ENCODE data around the gene ADGRL3. TPM values are rescaled to one million over a fixed set of nuclear protein-coding genes. Genes with fewer than 3 reads are reported as not detected.

The ADGRL3 gene
- total and polyA plus RNA-seq, 2 donors (not counting 1 experiment from before 2014, with no cell fraction given) = not detected

DNA sequence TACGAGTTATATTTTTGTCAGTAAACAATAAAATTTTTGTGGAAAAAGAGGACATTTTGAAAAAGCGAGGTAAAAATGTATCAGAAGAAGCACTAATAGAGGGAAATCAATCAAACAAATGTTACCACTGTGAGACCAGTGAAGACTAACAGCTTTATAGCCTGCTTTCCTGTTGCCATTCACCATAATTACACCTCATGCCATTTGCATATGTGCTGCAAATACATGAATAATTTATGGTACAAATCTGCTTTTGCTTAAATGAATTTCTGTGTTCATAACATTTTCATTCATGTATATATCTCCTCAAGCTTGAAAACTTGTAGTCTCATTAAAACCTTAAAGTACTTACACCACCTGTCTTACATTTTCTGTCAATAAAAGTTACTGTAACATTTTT lies 830.8 kb downstream of the ADGRL3 start:
- Histone ChIP-seq H3K4me2 (replicated peaks; ENCODE audit: low read depth, low read length, poor library complexity, severe bottlenecking) (no peak overlapping the region), H4K20me1 (ENCODE audit: control insufficient read depth, insufficient read depth, low read length, poor library complexity, severe bottlenecking) (no peaks in the 10 kb centered on the region), H3K9me3 (ENCODE audit: control extremely low read depth in 1 of 3, control insufficient read depth in 2 of 3, insufficient read depth in 1 of 3, low read length in 2 of 3) (no peaks in the 10 kb centered on the region), H3K79me2 (ENCODE audit: control insufficient read depth, insufficient read depth, low read length) (no peaks in the 10 kb centered on the region), H3K4me3 (ENCODE audit: control extremely low read depth in 1 of 5, extremely low read depth in 1 of 5, insufficient read depth in 1 of 5, low read depth in 2 of 5, low read length in 4 of 5) (no peak overlapping the region), H3K27me3 (replicated peaks in 1 of 4; ENCODE audit: control extremely low read depth in 1 of 4, control insufficient read depth in 3 of 4, insufficient read depth in 4 of 4, low read length in 3 of 4) (no peaks in the 10 kb centered on the region), H3K4me1 (ENCODE audit: control insufficient read depth in 2 of 2, insufficient read depth in 2 of 2, low read length in 2 of 2) (no peaks in the 10 kb centered on the region), H3K27ac (ENCODE audit: low read length in 2 of 2) (no peak overlapping the region), H2AFZ (ENCODE audit: insufficient read depth, low read depth, low read length, poor library complexity, severe bottlenecking) (no peak overlapping the region), H3K36me3 (replicated peaks in 1 of 2; ENCODE audit: control extremely low read depth in 1 of 2, control insufficient read depth in 1 of 2, extremely low read depth in 1 of 2, insufficient read depth in 2 of 2, low read length in 1 of 2) (no peaks in the 10 kb centered on the region), H3K9ac (ENCODE audit: low read length) (no peak overlapping the region)
- Mint-ChIP-seq H3K4me1 (no peaks in the 10 kb centered on the region), H3K27ac (no peak overlapping the region), H3K9me3 (ENCODE audit: insufficient read depth) (no peaks in the 10 kb centered on the region), H3K27me3 (no peaks in the 10 kb centered on the region), H3K4me3 (no peak overlapping the region)
- ChIA-PET CTCF (no interaction called here), POLR2A (no interaction called here)
- no CpG with 5 or more reads among the region's 2 CpGs for WGBS (ENCODE audit: insufficient coverage)
- ATAC-seq (ENCODE audit: low read depth) (no peak), DNase-seq (no peak)
- intact Hi-C loops (cut with micrococcal nuclease) = no loop called here
- TF ChIP-seq, protein P1, sequence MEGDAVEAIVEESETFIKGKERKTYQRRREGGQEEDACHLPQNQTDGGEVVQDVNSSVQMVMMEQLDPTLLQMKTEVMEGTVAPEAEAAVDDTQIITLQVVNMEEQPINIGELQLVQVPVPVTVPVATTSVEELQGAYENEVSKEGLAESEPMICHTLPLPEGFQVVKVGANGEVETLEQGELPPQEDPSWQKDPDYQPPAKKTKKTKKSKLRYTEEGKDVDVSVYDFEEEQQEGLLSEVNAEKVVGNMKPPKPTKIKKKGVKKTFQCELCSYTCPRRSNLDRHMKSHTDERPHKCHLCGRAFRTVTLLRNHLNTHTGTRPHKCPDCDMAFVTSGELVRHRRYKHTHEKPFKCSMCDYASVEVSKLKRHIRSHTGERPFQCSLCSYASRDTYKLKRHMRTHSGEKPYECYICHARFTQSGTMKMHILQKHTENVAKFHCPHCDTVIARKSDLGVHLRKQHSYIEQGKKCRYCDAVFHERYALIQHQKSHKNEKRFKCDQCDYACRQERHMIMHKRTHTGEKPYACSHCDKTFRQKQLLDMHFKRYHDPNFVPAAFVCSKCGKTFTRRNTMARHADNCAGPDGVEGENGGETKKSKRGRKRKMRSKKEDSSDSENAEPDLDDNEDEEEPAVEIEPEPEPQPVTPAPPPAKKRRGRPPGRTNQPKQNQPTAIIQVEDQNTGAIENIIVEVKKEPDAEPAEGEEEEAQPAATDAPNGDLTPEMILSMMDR (IDR thresholded peaks at IDR 0.05) = no peak
- TF ChIP-seq EZH2 (IDR thresholded peaks at IDR 0.05; ENCODE audit: borderline replicate concordance, insufficient read depth, low read depth, low read length, poor library complexity, severe bottlenecking) = no peak

DNA sequence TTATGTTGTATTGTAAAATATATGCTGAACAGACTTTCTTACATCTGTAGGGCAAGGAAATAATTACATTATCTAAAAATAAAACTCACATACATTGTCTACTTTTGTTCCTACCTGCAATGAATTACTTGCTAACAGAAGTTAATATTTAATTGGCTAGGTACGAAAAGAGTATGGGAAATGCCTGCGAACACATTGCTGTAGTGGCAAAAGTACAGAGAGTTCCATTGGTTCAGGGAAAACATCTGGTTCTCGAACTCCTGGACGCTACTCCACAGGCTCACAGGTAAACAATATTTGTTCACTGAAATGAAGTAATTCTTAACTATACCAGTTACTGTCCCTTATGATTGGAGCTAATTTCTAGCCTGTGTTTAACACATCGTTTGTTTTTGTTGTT lies 837.4 kb downstream of the ADGRL3 start:
- Mint-ChIP-seq H3K4me3 (no peak overlapping the region), H3K4me1 (no peaks in the 10 kb centered on the region), H3K27ac (no peak overlapping the region), H3K27me3 (no peaks in the 10 kb centered on the region), H3K9me3 (ENCODE audit: insufficient read depth) (peaks cover 3% of the 10 kb centered on the region)
- intact Hi-C loops (cut with micrococcal nuclease) = no loop called here
- TF ChIP-seq, protein P1 (IDR thresholded peaks at IDR 0.05) = no peak
- no peak for TF ChIP-seq EZH2 (IDR thresholded peaks at IDR 0.05; ENCODE audit: borderline replicate concordance, insufficient read depth, low read depth, low read length, poor library complexity, severe bottlenecking)
- ATAC-seq (ENCODE audit: low read depth) (no peak), DNase-seq (no peak)
- Histone ChIP-seq H3K9me3 (ENCODE audit: control extremely low read depth in 1 of 3, control insufficient read depth in 2 of 3, insufficient read depth in 1 of 3, low read length in 2 of 3) (no peaks in the 10 kb centered on the region), H3K27me3 (replicated peaks in 1 of 4; ENCODE audit: control extremely low read depth in 1 of 4, control insufficient read depth in 3 of 4, insufficient read depth in 4 of 4, low read length in 3 of 4) (no peaks in the 10 kb centered on the region), H2AFZ (ENCODE audit: insufficient read depth, low read depth, low read length, poor library complexity, severe bottlenecking) (no peak overlapping the region), H3K4me2 (replicated peaks; ENCODE audit: low read depth, low read length, poor library complexity, severe bottlenecking) (no peak overlapping the region), H3K4me3 (ENCODE audit: control extremely low read depth in 1 of 5, extremely low read depth in 1 of 5, insufficient read depth in 1 of 5, low read depth in 2 of 5, low read length in 4 of 5) (no peak overlapping the region), H4K20me1 (ENCODE audit: control insufficient read depth, insufficient read depth, low read length, poor library complexity, severe bottlenecking) (no peaks in the 10 kb centered on the region), H3K36me3 (replicated peaks in 1 of 2; ENCODE audit: control extremely low read depth in 1 of 2, control insufficient read depth in 1 of 2, extremely low read depth in 1 of 2, insufficient read depth in 2 of 2, low read length in 1 of 2) (no peaks in the 10 kb centered on the region), H3K79me2 (ENCODE audit: control insufficient read depth, insufficient read depth, low read length) (no peaks in the 10 kb centered on the region), H3K9ac (ENCODE audit: low read length) (no peak overlapping the region), H3K4me1 (ENCODE audit: control insufficient read depth in 2 of 2, insufficient read depth in 2 of 2, low read length in 2 of 2) (no peaks in the 10 kb centered on the region), H3K27ac (ENCODE audit: low read length in 2 of 2) (no peak overlapping the region)
- ChIA-PET POLR2A (no interaction called here), CTCF (no interaction called here)
- 80% methylated on average over 1 of the region's 5 CpGs for WGBS (ENCODE audit: insufficient coverage)

Data from B cell (primary cell).